Activated CD8-positive, alpha-beta memory T cell treated with anti-CD3 and anti-CD28 coated beads, Interleukin-2, amount 50 U/mL, for 1 hour (primary cell): ENCODE results near the gene TRAK1.

ENCODE experiments used
- DNase-seq: peaks from one replicate; pipeline ENCODE4 v3.0.0-alpha.2; 2020; ENCODE audit errors: extremely low read depth

The TRAK1 gene

DNA sequence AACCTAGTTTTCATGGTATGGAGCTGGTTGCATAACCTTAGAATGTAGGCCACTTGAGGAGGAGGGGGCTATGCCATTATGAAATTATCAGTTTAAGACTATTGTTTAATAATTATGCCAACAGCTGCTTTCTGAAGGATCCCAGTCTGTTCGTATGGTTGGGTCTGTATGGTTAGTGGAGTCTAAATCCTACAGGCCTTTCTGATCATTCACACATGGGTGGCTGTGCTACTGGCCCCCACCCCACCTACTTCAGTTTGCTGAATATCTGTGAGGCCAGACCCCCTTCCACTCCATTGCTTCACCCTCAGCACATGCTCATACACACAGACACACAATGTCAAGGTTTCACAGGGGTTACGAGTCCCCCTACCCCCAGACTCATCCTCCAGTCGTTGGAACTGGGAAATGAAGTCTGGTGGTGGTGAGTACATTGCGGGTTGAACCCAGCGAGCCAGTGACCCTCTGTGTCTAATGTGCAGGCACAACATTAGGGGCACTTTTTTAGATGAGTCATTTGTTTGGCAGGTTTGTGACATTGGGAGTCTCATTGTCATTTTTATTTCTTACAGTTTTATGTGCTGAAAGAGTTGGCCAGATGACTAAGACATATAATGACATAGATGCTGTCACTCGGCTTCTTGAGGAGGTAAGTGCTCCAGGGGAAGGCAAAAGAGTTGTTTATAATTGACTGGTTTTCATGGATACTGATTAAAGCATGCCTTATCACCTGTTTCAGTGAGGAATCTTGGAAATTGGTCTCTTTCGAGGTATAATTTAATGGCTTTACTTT, 85.3 kb downstream of the TRAK1 start:
- DNase-seq = no peak

GRCh38 chr3:42177068-42177800, 86.1 kb downstream of the TRAK1 start:
- no peak for DNase-seq

- DNase-seq = no peak
Measured at GRCh38 chr3:42177801-42178150, 86.6 kb downstream of the TRAK1 start.

DNA sequence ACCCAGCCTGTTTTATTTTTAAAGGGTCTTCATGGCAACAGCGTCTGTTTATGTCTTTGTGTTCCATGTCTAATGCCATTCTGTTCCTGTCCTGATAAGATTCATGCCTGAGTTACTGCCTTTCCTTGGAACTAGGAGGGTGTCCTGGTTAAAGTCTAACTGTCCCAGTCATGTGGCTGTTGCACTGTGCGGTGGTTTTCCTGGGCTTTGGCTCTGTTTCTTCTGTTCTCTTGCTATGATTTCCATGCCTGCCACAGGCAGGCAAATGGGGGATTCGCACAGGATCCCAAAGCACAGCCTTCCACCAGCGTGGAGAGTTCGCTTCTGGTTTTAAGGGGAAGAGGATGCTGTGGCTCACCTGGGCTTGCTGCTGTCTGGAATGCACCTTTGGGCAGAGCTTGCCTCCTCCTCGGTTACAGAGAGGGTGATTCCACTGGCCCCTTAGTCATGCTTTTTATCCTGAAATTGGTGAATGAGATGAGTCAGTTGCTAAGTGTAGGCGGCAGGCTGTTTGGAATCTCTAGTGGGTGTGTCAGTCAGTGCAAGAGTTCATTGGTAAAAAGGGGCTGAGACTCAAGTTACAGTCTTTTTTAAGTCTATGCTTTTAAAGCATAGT, 88.1 kb downstream of the TRAK1 start:
- no peak for DNase-seq

GRCh38 chr3:42180901-42181300, 89.7 kb downstream of the TRAK1 start:
- no peak for DNase-seq

DNA sequence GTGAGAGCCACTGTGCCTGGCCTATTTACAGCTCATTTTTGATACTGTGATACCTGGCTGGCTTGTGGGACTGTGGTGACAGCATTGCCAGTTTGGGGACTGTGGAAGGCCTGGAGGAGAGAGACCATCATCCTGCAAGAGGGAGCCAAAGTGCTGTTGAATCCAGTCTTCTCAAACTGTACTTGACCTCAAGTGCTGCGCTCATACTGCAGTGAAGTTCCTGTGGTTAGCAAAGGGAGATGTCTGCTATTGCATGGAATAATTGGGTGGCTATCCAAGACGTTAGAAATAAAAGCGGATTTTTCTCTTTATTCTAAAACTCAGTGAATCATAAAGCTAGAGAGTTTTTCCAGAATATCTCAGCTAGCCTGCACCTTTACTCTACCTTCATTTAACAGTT, 91.4 kb downstream of the TRAK1 start:
- DNase-seq = no peak

GRCh38 chr3:42183991-42184632, 93.0 kb downstream of the TRAK1 start:
- no peak for DNase-seq

DNA sequence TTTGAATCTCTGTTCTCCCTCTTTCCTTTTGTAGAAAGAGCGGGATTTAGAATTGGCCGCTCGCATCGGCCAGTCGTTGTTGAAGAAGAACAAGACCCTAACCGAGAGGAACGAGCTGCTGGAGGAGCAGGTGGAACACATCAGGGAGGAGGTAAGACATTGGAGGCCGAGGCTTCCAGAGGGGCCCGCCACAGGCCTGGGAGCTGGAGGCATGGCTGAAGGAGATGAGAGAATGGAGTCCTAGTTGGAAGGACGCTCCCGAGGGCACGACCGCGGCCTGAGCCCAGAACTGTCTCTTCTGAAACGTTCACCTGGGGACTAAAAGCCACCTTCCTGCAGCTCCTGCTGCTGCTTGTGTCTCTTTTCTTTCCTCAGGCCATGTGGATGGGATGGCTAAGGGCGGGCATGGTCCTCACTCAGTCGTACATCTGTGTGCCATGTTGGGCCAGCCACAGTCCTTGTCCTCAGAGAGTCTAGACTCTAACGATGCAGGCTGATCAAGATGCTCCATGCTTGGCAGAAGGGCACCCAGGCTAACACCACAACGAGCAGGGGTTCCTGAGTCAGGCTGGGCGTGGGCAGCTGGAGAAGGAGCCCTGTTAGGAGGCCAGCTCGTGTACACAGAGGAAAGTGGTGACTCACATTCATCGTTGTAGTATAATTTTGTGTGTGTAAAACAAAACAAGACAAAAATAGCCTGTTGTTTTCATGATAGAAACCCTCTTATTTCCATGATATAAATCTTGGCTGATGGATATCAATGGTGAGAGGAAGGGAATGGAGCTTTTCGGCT, 93.7 kb downstream of the TRAK1 start:
- DNase-seq = no peak

DNA sequence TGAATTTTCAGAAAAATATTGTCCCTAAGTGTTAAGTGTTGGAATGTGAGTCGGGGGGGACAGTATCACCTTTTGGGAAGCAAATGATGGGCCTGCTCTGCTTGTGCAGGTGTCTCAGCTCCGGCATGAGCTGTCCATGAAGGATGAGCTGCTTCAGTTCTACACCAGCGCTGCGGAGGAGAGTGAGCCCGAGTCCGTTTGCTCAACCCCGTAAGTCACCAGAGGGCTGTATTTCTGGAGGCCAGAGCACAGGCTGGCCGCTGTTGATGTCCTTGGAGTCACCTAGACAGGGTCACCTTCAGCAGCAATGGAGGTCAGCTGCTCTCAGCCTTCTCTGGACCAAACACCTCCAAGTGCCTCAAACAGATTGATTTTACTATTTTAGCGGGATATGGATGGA, 96.8 kb downstream of the TRAK1 start:
- DNase-seq = no peak

DNA sequence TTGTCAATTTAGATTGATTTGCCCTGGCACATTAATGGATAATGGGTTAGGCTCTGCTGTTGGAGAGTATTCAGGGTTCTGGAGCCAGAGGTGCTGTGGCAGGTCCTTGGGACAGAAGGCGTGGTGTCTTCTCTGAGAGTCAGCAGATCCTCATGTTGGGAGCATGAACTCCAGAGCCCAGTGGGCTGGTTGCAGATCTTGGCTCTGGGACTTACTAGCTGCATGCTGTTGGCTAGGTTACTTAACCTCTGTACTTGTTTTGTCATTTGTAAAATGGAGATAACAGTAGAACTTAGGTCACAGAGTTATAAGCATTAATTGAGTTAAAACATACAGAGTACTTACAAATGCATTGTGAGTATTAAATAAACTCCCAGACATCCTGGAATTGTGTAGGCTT, 97.2 kb downstream of the TRAK1 start:
- no peak for DNase-seq

DNA sequence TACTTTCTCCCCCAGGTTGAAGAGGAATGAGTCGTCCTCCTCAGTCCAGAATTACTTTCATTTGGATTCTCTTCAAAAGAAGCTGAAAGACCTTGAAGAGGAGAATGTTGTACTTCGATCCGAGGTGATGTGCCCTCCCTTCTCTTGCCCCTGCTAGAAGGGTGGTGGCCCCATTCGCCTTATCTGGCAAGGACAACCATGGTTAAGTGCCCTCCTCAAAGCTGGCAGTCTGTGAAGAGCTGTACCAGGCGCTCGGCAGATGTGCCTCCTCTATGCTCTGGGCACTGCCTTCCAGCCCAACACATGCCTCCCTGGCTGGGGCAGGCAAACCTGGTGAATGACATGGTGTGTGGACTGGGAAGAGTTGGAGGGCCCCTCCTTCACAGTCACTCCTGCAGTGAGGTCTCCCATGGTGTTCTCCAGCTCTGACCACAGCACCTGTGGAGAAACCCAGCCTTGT, 97.9 kb downstream of the TRAK1 start:
- DNase-seq = no peak

DNA sequence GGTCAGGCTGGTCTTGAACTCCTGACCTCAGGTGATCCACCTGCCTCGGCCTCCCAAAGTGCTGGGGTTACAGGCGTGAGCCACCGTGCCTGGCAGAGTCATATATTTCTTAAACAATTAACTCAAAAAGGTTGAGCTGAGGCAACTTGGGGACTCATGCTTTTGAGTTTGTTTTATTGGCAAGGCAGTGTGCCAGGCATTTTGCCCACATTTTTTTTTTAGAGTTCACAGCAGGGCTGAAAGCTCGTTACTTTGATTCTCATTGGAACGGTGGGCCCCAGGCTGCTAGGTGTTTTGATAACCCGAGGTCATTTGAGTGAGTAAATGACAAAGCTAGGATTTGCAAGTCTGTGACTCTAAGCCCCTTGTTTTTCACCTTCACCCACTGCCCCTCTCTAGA, 98.6 kb downstream of the TRAK1 start:
- DNase-seq = no peak

DNA sequence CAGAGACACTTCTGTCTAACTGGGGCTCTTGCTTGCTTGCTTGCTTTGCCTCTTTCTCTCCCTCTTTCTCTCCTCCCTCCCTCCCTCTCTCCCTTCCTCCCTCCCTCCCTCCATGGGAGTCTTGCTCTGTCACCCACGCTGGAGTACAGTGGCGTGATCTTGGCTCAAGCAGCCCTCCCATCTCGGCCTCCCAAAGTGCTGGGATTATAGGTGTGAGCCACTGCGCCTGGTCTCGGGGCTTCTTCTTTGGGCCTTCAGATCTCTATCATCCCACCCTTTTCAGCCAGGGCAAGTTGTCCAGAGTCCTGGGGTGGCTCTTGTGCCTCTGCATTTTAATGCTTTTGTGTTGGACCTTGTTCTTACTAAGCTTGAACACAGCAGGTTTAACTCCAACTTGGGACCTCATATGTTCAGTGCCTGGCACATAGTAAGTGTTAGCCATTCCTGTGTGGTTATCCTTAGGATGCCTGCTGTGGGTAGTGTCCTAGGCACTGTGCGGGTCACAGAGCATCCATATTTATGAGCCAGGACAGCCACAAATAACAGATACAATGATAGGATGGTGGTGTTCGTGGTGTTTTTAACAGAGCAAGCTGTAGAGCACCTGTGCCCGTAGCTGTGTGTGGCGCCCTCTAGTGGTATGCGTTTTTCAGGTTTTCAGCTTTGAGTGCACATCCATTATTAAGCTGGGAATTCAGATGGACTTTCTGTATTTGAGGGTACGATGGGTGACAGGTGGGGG, 99.7 kb downstream of the TRAK1 start:
- DNase-seq = peak; percentile 25

DNA sequence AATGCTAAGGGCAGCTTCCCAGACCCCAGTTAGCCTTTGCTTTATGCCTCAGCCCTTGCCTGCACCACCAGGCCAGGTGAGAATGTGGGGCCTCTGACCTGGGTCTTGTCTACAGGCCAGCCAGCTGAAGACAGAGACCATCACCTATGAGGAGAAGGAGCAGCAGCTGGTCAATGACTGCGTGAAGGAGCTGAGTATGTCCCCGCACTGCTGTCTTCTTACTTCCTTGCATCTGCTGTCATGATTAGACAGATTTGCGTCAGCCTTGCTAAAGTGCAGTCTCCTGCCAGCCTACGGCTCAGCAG, 100.2 kb downstream of the TRAK1 start:
- no peak for DNase-seq

DNA sequence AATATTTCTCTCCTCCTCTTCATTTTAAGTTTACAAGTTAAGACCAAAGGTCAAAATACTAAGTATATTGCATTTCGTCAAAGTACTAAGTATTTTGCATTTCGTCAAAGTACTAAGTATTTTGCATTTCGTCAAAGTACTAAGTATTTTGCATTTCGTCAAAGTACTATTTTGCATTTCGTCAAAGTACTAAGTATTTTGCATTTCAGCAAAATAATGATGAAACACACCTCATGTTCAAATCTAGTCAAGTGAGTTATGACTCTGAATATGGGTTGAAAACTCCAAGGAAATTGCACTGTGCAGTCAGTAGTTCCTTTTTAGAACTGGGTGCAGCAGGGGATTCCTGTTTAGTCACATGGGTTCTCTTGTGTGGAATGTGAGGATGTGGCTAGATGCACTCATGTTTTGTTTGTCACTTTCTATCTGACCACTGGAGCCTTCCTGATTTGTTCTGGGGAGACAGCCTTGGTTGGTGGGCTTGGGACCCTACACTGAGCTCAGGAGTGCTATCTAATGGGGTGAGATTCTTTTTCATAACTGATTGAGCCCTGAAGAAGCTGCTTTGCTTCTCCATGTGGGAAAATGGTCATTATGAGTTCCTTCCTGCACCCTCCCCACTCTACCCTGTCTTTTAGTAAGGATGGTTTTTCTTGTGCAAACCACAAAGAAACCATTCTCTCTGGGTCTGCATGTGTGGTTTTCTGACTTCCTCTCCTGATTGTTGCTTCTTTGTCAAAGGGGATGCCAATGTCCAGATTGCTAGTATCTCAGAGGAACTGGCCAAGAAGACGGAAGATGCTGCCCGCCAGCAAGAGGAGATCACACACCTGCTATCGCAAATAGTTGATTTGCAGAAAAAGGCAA, 101.4 kb downstream of the TRAK1 start:
- no peak for DNase-seq

DNA sequence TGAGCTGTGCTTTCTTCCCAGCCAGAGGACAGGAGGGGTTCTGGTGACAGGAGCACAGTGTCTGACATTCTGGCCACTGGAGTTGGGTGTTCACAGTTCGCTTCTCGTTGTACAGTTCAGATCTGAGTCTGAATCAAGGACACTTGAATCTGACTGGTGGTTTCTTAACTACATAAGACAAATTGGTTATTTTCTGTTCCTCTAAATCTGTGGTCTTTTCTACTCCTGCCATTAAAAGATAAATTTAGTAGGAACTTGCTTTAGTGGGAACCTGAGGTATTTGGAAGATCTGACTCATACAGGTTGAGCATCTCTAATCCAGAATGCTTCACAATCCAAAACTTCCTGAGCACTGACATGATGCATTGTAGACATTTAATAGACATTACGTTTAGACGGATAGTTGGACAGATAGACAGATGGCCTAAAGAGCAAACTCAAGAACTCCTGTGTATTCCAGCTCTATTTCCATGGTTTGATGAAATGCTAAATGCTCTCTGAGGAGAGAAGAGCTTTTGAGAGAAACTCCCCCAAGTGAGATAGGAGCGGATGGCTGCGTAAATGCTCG, 103.9 kb downstream of the TRAK1 start:
- no peak for DNase-seq

- DNase-seq = no peak
Measured at GRCh38 chr3:42195879-42196330, 104.7 kb downstream of the TRAK1 start.

GRCh38 chr3:42198709-42199108, 107.6 kb downstream of the TRAK1 start:
- DNase-seq = no peak

GRCh38 chr3:42202217-42202865, 111.2 kb downstream of the TRAK1 start:
- DNase-seq = no peak
